HuH-7.5 (cell line): ENCODE results near the gene DMRTB1.

Experiments used
- DNase-seq: peaks from one replicate; pipeline ENCODE4 v3.0.0; 2011; ENCODE audit warnings: low spot score

DMRTB1 gene

DNA sequence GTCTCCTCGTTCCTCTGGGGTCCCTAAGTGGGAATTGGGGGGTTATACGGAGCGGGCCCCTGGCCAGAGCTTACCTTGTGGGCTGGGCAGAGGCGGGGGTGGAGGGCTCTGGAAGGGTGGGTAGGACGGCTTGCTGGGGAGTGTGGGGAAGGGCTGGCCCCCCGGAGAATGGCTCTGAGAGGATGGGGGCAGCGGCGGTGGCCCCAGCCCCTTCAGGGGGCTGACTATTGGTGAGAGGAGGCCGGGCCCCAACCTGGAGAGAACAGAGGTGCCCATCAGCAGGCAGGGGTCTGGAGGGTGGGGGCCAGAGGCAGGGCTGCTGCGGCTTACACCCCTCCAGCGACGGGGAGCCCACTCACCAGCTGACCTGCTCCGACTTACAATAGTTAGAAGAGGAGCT, 50.6 kb downstream of the DMRTB1 start:
- DNase-seq, result no peak

DNA sequence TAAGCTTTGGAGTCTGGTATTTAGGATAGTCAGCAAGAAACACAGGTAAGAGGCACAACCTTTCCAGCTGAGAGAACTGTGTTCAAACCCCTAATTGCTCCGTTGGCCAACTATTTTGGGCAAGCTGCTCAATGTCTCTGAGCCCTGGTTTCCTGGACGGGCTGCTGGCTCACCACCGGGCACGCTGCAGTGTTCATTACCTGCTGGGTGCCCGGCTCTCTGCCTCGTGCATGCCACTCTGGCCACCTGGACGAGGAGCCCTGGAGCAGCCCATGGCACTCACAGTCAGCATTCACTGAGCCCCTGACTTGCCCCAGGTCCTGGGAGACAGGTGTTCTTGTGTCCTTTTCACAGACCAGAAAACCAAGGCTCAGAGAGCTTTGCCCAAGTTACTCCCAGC, 51.0 kb downstream of the DMRTB1 start:
- DNase-seq, result no peak

DNA sequence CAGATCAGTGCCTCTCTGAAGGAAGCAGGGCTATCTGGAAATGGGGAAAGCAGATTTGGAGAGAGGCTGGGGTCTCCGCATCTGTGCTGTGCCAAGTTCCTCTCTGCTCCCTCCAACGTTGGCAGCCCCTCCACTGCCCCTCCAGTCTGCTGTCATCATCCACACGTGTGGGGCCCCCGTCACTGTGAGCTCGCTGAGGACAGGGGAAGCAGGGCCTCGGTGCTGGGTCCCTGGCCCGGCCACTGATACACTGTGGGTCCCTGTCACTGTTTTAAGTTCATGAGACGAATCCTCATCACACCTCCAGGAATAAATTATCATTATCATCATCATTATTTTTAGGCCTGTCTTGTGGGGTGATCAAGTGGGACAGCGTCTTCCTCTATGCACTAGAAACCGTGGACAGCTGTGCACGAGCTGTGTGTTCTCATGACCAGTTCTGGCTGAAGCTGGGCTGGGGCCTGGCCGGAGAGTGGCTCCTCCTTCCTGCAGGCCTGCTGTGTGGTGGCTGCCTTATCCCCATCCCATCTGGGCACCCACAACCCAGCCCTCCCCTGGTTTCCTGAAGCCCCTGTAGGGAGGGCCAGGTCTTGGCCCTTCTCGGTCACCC, 52.2 kb downstream of the DMRTB1 start:
- no peak for DNase-seq

DNA sequence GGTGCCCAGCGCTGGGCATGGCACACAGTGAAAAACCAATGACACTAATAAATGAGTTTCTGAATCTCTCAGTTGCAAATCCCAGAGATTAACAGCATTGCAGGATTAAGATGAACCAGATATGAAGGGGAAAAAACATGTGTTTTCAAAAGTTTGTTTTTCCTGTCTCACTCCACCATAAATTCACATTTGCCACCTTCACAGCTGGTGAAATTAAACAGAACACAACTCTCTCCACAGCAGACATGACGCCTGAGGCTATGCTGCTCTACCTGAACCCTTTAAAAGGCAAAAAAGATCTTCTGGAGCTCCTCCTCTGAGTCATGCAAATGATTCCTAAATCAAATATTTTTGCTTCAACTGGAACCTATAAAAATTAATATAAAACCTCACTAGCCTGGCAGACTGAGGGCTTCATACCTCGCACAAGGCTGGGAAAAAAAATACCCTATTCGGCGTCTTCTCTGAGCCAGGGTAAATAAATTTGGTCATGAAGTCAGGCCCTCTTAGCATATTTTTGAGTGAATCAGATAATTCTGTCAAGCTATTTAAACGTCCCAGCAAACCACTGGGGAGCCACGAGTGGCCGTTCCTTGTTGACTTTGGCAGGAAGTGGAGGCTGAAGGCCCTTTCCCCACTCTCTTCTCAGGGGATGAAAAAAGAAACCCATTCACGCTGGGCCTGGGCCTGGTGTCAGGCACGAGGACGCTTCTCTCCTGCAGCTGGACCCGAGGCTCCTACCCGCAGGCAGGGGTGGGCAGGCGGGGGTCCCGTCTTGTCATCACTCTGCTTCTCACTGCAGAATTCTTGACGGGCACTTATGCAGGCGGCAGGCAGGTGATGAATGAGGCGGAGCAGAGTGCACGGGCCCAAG, 53.0 kb downstream of the DMRTB1 start:
- DNase-seq, result no peak

DNA sequence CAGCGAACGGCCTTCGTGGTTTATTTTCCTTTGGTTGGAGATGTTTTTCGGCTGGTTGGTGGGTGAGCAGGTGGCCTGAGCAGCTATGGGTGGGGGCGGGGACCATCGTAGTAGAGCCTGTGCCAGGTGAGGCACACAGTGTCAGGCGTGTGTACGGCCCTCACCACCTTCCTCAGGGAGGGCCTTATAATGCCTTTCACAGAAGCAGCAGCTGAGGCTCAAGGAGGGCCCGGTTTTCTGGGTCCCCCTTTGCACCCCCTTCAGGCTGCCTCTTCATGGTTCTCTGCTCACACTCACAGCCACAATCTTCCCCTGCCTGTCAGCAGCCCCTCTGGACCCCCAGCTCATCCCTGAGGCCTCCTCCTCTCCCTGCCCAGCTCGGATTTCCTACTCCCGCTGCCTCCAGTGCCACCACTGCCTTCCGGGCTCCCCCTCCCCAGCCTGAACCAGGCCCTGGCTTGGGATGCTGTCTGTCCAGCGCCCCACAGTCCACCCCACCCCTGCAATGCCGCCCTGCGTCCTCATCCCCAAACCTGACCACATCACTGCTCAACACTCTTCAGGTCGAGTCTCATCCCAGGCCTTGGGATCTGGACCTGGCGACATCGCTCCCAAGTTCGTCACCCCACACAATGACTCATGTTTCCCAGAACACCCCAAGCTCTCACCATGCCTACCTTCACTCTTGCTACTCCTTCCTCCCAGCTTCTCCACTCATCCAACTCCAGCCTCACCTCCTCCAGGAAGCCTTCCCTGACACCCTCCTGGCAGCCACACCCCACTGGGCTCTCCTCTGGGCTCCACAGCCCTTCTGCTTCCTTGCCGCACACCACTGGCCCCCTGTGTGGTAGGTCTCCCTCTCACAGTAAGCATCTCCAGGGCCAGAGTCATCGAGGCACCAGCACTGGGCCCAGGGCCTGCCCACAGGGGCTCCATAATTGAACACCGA, 53.9 kb downstream of the DMRTB1 start:
- no peak for DNase-seq

DNA sequence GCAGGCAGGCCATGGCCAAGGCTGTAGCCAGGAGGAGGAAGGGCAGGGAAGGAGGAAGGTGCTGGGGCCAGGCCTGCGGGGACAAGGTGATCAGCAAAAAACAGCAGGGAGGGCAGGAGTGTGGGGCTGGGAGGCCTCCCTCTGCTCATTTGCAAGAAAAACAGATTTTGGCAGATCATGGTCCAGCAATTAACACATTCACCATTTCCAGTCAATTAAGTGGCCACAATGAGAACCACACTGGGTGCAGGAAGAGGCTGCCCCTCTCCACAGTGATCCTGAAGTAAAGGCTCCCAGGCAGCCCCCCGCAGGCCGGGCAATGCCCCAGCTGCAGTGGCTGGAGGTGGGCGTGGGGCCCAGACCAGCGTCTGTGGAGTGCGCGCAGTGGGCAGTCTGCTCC, 54.6 kb downstream of the DMRTB1 start:
- no peak for DNase-seq

DNA sequence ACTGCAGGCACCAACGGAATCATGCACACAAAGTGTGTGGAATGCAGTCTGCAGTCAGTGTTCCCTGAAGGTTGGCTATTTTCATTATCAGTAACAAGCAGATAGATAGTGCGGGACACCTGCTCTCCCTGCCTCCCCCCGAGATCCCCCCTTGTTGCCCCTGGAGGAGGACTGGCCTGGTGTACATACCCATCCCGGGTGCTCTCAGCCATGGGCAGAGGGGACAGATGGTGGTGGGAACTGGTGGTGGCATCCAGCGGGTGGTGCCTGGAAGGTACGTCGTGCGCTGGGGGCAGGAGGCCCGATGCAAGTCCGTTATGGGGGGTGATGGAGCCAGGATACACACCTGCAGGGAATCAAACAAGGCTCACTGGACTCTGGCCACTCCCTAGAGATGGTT, 55.2 kb downstream of the DMRTB1 start:
- no peak for DNase-seq

DNA sequence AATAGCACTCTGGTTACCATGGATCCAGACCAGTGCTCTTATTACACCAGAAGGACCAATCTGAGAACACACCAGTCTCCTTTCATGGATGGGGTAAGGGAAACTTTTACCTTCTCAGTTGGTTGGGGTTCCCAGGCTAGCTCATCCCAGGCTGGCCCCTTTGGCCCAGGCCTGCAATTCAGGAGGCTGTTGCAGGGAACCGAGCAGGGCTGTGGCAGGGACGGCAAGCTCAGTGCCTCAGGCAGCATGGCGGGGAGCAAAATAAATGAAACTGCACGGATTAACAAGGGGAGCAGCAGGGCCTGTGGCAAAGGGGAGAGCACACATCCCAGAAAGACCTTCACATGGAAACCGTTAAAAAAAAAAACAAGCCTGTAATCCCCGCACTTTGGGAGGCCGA, 57.0 kb downstream of the DMRTB1 start:
- DNase-seq, result no peak
